Measurements from ENCODE around the gene STMN1.

DNA sequence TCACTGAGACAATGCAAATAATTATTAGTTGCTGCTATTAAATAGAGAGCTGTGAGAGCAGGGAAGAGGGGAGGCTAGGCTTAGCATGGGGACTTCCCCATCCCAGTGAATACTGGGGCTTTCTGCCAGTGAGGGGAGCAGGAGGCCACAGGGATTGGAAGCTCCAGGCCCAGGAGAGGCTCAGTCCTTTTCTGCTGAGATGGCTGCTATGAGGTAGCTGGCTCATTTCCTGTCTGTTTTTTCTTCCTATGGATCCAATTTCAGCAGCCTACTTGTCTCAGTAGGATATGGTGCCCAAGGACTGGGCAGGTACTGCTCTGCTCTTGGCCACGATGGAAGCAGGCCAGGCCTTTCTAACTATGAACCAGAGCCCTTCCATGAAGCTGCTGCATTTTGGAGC lies 10.0 kb downstream of the STMN1 start:
- no peak for TF ChIP-seq EZH2 (IDR thresholded peaks at IDR 0.05)
- TF ChIP-seq, protein P1, sequence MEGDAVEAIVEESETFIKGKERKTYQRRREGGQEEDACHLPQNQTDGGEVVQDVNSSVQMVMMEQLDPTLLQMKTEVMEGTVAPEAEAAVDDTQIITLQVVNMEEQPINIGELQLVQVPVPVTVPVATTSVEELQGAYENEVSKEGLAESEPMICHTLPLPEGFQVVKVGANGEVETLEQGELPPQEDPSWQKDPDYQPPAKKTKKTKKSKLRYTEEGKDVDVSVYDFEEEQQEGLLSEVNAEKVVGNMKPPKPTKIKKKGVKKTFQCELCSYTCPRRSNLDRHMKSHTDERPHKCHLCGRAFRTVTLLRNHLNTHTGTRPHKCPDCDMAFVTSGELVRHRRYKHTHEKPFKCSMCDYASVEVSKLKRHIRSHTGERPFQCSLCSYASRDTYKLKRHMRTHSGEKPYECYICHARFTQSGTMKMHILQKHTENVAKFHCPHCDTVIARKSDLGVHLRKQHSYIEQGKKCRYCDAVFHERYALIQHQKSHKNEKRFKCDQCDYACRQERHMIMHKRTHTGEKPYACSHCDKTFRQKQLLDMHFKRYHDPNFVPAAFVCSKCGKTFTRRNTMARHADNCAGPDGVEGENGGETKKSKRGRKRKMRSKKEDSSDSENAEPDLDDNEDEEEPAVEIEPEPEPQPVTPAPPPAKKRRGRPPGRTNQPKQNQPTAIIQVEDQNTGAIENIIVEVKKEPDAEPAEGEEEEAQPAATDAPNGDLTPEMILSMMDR (IDR thresholded peaks at IDR 0.05), result no peak
- TF ChIP-seq EZH2phosphoT487 (IDR thresholded peaks at IDR 0.05), result no peak

All from neural progenitor cell (in vitro differentiated cells).